GM12875 (cell line): ENCODE data around the gene PRMT5.
"Not testable (repeated sequence)": the region's sequence is repeated elsewhere in the genome, so short reads cannot be mapped to it uniquely, and the experiment has no call there.

Experiments
- H3K4me3 ChIP-seq: one replicate; pipeline ENCODE4 v1.5.1; 2011; ENCODE audit warnings: low read depth, low read length, control low read depth
- TF ChIP-seq, protein P1 (sequence below): IDR thresholded peaks from 2 replicates; pipeline ENCODE4 v1.5.1; 2011; ENCODE audit warnings: low read depth, mild to moderate bottlenecking, control low read depth, inconsistent platforms, low read length, moderate library complexity, borderline replicate concordance; ENCODE audit not compliant: insufficient read depth

The PRMT5 gene

DNA sequence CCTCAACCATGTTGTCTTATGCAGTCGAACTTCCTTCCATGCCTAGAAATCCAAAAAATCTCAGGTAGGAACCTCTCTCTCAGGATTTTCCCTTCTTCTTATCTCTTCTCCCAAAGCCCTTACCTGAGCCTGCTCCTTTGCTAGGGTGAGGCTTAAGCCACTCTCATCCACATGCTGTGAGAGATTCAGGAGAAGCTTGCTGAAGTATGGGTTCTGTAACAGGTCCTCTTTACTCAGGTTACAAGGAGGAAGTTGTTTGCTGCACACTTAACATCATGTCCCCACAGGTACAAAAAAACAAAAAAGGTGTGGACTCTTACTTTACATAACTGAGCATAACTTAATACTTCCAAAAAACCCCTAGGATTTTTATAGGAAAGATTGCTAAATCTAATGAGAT, 23.2 kb upstream of the PRMT5 start:
- TF ChIP-seq, protein P1, sequence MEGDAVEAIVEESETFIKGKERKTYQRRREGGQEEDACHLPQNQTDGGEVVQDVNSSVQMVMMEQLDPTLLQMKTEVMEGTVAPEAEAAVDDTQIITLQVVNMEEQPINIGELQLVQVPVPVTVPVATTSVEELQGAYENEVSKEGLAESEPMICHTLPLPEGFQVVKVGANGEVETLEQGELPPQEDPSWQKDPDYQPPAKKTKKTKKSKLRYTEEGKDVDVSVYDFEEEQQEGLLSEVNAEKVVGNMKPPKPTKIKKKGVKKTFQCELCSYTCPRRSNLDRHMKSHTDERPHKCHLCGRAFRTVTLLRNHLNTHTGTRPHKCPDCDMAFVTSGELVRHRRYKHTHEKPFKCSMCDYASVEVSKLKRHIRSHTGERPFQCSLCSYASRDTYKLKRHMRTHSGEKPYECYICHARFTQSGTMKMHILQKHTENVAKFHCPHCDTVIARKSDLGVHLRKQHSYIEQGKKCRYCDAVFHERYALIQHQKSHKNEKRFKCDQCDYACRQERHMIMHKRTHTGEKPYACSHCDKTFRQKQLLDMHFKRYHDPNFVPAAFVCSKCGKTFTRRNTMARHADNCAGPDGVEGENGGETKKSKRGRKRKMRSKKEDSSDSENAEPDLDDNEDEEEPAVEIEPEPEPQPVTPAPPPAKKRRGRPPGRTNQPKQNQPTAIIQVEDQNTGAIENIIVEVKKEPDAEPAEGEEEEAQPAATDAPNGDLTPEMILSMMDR: no peak
- H3K4me3 ChIP-seq: no peak overlapping the region

DNA sequence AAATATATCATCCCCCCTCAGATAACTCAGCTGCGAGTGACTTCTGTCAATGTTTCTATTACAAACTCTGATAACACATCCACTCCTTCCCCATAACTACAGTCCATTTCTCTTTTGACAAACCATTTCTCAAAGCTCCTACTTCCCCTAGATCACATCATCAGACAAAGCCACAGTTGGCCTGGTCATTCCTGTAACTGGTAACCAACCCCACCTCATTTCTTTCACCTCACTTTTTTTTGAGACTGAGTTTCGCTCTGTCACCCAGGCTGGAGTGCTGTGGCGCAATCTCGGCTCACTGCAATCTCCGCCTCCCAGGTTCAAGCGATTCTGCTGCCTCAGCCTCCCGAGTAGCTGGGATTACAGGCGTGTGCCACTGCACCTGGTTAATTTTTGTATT, 22.6 kb upstream of the PRMT5 start:
- not testable (repeated sequence) for H3K4me3 ChIP-seq

DNA sequence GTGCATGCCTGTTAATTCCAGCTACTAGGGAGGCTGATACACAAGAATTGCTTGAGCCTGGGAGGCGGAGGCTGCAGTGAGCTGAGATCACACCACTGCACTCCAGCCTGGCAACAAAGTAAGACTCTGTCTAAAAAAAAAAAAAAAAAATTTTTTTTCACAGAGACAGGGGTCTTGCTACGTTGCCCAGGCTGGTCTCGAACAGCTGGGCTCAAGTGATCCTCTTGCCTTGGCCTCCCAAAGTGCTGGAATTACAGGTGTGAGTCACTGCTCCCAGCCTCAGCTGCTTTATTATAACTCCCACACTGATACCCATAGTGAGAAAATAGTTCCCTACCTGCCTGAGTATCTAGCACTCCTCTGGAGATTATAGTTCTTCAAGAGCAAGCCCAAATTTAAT, 16.5 kb upstream of the PRMT5 start:
- H3K4me3 ChIP-seq: no peak overlapping the region
- TF ChIP-seq, protein P1: no peak

DNA sequence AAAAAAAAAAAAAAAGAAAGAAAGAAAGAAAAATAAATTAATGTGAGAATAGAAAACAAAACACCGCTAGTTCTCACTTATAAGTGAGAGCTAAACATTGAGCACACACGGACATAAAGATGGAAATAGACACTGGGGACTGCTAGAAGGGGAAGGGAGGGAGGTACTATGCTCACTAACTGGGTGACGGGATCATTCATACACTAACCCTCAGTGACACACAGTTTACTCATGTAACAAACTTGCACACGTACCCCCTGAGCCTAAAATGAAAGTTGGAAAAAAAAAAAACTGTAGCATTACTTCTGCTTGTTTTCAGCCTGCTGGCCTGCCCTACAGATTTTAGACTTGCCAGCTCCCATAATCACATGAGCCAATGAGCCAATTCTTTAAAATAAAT, 10.5 kb upstream of the PRMT5 start:
- no peak overlapping the region for H3K4me3 ChIP-seq
- TF ChIP-seq, protein P1: no peak

DNA sequence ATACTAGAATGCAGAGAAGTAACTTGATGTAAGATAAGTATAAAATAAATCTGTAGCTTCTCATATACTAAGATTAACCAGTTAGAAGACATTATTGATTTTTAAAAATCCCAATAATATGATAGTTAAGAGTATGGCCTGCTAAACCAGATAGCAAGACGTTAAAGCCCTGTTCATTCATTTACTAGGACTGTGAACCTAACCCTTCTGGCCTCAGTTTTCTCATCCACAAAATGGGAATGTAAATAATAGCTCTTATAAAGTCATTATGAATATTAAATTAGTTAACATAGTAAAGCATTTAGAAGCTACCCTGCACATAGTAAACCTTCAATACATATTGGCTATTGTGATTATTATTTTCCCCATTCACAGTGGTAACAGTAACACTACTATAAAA, 6.0 kb upstream of the PRMT5 start:
- no peak overlapping the region for H3K4me3 ChIP-seq
- TF ChIP-seq, protein P1: no peak

DNA sequence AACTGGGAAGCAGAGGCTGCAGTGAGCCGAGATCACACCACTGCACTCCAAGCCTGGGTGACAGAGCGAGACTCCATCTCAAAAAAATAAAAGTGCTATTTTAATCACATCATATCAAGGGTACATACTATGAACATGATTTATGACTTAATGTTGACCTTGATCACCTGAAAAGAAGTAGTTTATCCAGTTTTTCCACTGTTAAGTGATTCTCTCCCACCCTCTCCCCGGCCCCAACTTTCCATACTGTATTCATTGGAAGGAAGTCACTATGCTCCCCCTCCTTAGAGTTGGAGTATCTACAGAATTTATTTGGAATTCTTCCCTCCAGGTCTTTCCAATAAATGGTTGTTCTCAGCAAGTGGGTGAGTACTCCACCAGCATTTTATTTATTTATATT, 3.0 kb upstream of the PRMT5 start:
- H3K4me3 ChIP-seq: no peak overlapping the region
- TF ChIP-seq, protein P1: no peak

DNA sequence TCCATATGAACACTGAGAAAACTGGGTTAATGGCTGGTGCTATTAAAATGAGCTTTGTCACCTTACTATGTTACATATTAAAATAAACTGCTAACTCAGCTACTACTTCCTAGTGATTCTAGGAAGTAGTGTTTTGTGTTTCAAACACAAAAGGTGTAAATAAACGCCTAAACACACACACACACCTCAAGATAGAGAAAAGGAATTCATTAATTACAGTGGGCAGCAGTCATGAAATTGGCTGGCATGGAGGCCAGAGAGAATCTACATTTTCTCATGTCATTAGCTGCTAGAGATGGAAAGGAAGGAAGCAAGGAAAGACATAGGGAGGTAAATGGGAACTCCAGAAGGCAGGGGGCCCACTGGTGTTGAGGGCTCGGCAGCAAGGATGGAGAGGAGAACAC, 787 bp upstream of the PRMT5 start:
- TF ChIP-seq, protein P1: no peak
- peak overlapping the region; percentile 33 for H3K4me3 ChIP-seq

DNA sequence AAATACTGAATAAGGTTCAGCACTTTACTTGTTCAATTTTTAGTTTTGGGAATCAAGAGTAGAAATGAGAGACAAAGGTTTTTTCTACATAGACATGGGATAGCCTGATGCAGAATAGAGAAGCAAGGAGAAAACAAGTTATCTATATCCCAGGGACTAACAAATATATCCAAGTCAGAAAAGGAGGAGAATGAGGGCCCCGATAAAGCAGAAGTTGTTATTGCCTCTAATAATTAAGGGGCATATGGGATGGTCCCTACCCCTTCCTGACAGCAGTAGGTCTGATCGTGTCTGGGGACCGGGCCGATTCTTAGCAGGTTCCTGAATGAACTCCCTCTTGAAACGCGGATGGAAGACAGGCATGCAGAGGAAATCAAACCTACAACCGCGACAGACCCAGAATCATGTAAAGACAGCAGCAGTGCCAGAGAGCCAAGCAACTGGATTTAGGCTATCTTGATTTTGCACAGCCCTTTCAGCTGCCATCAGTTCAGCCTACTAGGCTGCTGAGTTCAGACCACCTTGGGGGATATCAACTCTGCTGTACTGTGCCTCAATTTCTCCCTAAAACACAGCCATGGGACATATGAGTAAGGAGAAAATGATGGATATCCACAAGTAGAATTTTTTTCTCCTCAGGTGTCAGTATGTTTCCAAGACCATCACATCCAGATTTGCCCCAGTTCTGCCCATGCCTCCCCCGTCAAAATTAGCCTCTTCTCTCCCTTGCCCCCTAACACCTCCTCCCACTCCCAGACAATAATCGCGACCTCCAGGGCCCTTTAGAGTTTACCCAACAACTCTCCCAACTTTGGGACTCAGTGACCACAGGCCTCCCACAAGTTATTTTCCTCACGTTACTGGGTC, 706 bp downstream of the PRMT5 start:
- TF ChIP-seq, protein P1: no peak
- H3K4me3 ChIP-seq: peak overlapping the region; percentile 68
